Panc1 (cell line): ENCODE data around the gene LTA4H. TPM values are rescaled to one million over a fixed set of nuclear protein-coding genes. Genes with fewer than 3 reads are reported as not detected.

Experiments
- ATAC-seq: fragments of 200-7000 bp; cut with Tn5 transposase; 2 replicates; pipeline ENCODE4 v1.9.1; 2020; ENCODE audit warnings: mild to moderate bottlenecking, moderate library complexity
- BruUV-seq: library from RNA; stranded (reverse); fragments of 400-500 nt; replicated peaks from 2 replicates; lab custom pipeline; 2021; lab: Mats Ljungman, UMichigan
- CTCF ChIA-PET: fragments of 300-600 bp; sonication (Branson Sonifier 250); formaldehyde crosslinking; loops from one replicate; lab custom pipeline; 2022; ENCODE audit warnings: antibody characterized with exemption; lab: Charles Lee
- POLR2A ChIA-PET: fragments of 300-600 bp; sonication (Branson Sonifier 250); formaldehyde crosslinking; loops from one replicate; lab custom pipeline; 2022; ENCODE audit warnings: antibody characterized with exemption; lab: Charles Lee
- DNase-seq: peaks from one replicate; pipeline ENCODE4 v3.0.0-alpha.2; 2010; ENCODE audit warnings: low read depth, low spot score
- H3K27ac ChIP-seq: 2 replicates; pipeline ENCODE4 v1.5.1; 2011; ENCODE audit warnings: mild to moderate bottlenecking, low read length, inconsistent platforms
- H3K27me3 ChIP-seq: fragments of 200-500 bp; sonication (Bioruptor generic); 2 replicates; pipeline ENCODE4 v1.6.0; 2014; ENCODE audit warnings: low read length, inconsistent platforms; ENCODE audit not compliant: control insufficient read depth, insufficient read depth
- H3K36me3 ChIP-seq: fragments of 200-500 bp; sonication (Bioruptor generic); 2 replicates; pipeline ENCODE4 v1.5.1; 2014; ENCODE audit warnings: inconsistent platforms, mild to moderate bottlenecking, low read length, moderate library complexity; ENCODE audit not compliant: control insufficient read depth, insufficient read depth
- H3K4me1 ChIP-seq: 2 replicates; pipeline ENCODE4 v1.5.1; 2011; ENCODE audit warnings: inconsistent platforms, mild to moderate bottlenecking, low read length, moderate library complexity; ENCODE audit not compliant: control insufficient read depth, insufficient read depth
- H3K4me3 ChIP-seq, 2 experiments: 2 replicates each; pipeline ENCODE4 v1.5.1; 2011 to 2012; ENCODE audit warnings: low read depth in 2 of 2, low read length in 2 of 2, mild to moderate bottlenecking in 2 of 2, inconsistent platforms in 1 of 2, moderate library complexity in 1 of 2
- H3K9me3 ChIP-seq: fragments of 200-500 bp; sonication (Bioruptor generic); 2 replicates; pipeline ENCODE4 v1.5.1; 2014; ENCODE audit warnings: low read depth, mild to moderate bottlenecking, inconsistent platforms, low read length, moderate library complexity; ENCODE audit not compliant: control insufficient read depth, insufficient read depth
- CTCF ChIP-seq: fragments of 450-650 bp; IDR thresholded peaks from 2 replicates; pipeline ENCODE4 v1.5.1; 2017; ENCODE audit warnings: mild to moderate bottlenecking
- POLR2AphosphoS5 ChIP-seq: IDR thresholded peaks from 2 replicates; pipeline ENCODE4 v1.6.1; 2012; ENCODE audit warnings: mild to moderate bottlenecking, low read depth, low read length, moderate library complexity
- REST ChIP-seq, 2 experiments: IDR thresholded peaks; 2 replicates each; pipeline ENCODE4 v1.6.1; 2011 to 2012; ENCODE audit warnings: low read depth in 2 of 2, control low read depth in 1 of 2, low read length in 1 of 2, mild to moderate bottlenecking in 1 of 2, moderate library complexity in 1 of 2; ENCODE audit not compliant: insufficient read depth in 1 of 2
- SIN3A ChIP-seq: IDR thresholded peaks from 2 replicates; pipeline ENCODE4 v1.6.1; 2012; ENCODE audit warnings: low read depth, mild to moderate bottlenecking, low read length, moderate library complexity, borderline replicate concordance; ENCODE audit not compliant: insufficient read depth
- TCF7L2 ChIP-seq: IDR thresholded peaks from 2 replicates; pipeline ENCODE4 v1.6.1; 2011; ENCODE audit warnings: mild to moderate bottlenecking, low read depth, low read length, inconsistent platforms
- in situ Hi-C: cut with HindIII; loops from 2 replicates; pipeline ENCODE4 v1.10.0; 2016; ENCODE audit warnings: low sequenced_read_pairs, low pct_unique_long_range_greater_than_20kb
- intact Hi-C: fragments of 100-400 bp; cut with micrococcal nuclease; formaldehyde crosslinking; loops from one replicate; pipeline ENCODE4 v1.10.0; 2022; ENCODE audit not compliant: unreplicated experiment
- total RNA-seq: library from RNA; stranded (reverse); gene quantifications from one replicate; pipeline ENCODE4 v1.2.1, GENCODE V29; 2021; ENCODE audit not compliant: unreplicated experiment

The LTA4H gene
- total RNA-seq, 1 experiment from 2014 or later: 59.6 TPM

GRCh38 chr12:95951515-95951914, 83.9 kb downstream of the LTA4H start:
- TF ChIP-seq REST (IDR thresholded peaks at IDR 0.05; ENCODE audit: insufficient read depth in 1 of 2, low read depth in 2 of 2, low read length in 1 of 2): no peak
- no peak for TF ChIP-seq POLR2AphosphoS5
- TF ChIP-seq SIN3A: no peak
- no peak for TF ChIP-seq CTCF
- no peak for TF ChIP-seq TCF7L2
- Histone ChIP-seq H3K4me1 (no peaks in the 10 kb centered on the region), H3K4me3 (no peak overlapping the region), H3K36me3 (no peaks in the 10 kb centered on the region), H3K27me3 (peaks cover 6% of the 10 kb centered on the region; the same call in 1 of the 2 replicates), H3K9me3 (no peaks in the 10 kb centered on the region), H3K27ac (no peak overlapping the region)
- intact Hi-C loops (no loop called here), in situ Hi-C loops (no loop called here)
- no peak for ATAC-seq
- no peak for DNase-seq
- ChIA-PET CTCF (no interaction called here), POLR2A (no interaction called here)
- no TSS peak for BruUV-seq

Other genes with a start within 250 kb of the LTA4H start
- gene NTN4, start 244.8 kb downstream of the LTA4H start, total RNA-seq: 17.1 TPM
- 38.7 TPM for gene SNRPF, start 176.6 kb downstream of the LTA4H start, total RNA-seq
- gene CCDC38, start 93.0 kb downstream of the LTA4H start, total RNA-seq: not detected
- 0.54 TPM for gene AMDHD1, start 92.3 kb downstream of the LTA4H start, total RNA-seq
- 0.08 TPM for gene HAL, start 39.2 kb downstream of the LTA4H start, total RNA-seq
- gene ELK3, start 158.8 kb upstream of the LTA4H start, total RNA-seq: 25.1 TPM